Fibroblast of mammary gland (primary cell): ENCODE data around the gene CTDSPL.
"Not testable (repeated sequence)": the region's sequence is repeated elsewhere in the genome, so short reads cannot be mapped to it uniquely, and the experiment has no call there.

Experiments
- DNase-seq: peaks from one replicate; pipeline ENCODE4 v3.0.0-alpha.2; 2010; ENCODE audit warnings: low read depth
- H3K4me3 ChIP-seq: 2 replicates; pipeline ENCODE4 v1.5.1; 2011; ENCODE audit warnings: low read depth, mild to moderate bottlenecking, low read length, moderate library complexity; ENCODE audit not compliant: control insufficient read depth
- CTCF ChIP-seq: conservative IDR thresholded peaks from 2 replicates; pipeline ENCODE4 v1.5.1; 2011; ENCODE audit warnings: low read depth, low read length, inconsistent platforms; ENCODE audit not compliant: control insufficient read depth, insufficient read depth

Gene CTDSPL

GRCh38 chr3:37861620-37862041 lies at the start of gene CTDSPL:
TSS of gene CTDSPL (plus strand) at chr3:37861880. CDS start at chr3:37862200, 320 bp downstream.
- peak within 1 kb of the TSS; percentile 81 for H3K4me3 ChIP-seq
- TF ChIP-seq CTCF, result no peak
- DNase-seq, result peak; percentile 42

- peak; percentile 28 for DNase-seq
These were observed 49.2 kb upstream of the CTDSPL start for GRCh38 chr3:37812499-37812896.

GRCh38 chr3:37813403-37813802 lies 48.3 kb upstream of the CTDSPL start:
- no peak for DNase-seq
- no peak for TF ChIP-seq CTCF

More at GRCh38 chr3:37812499-37812896, 49.2 kb upstream of the CTDSPL start:
- no peak overlapping the region for H3K4me3 ChIP-seq
- TF ChIP-seq CTCF, result no peak

GRCh38 chr3:37814547-37814946 lies 47.1 kb upstream of the CTDSPL start:
- peak; percentile 14 for DNase-seq
- H3K4me3 ChIP-seq, result no peak overlapping the region
- TF ChIP-seq CTCF, result peak; percentile 34

More at GRCh38 chr3:37813403-37813802, 48.3 kb upstream of the CTDSPL start:
- no peak overlapping the region for H3K4me3 ChIP-seq

- not testable (repeated sequence) for DNase-seq, H3K4me3 ChIP-seq
These were observed 46.5 kb upstream of the CTDSPL start for GRCh38 chr3:37815156-37815555.

- peak; percentile 8 for DNase-seq
- no peak overlapping the region for H3K4me3 ChIP-seq
- TF ChIP-seq CTCF, result no peak
These were observed 45.4 kb upstream of the CTDSPL start for GRCh38 chr3:37816271-37816670.

GRCh38 chr3:37819591-37819990 lies 42.1 kb upstream of the CTDSPL start:
- DNase-seq, result peak; percentile 36
- TF ChIP-seq CTCF, result no peak
- no peak overlapping the region for H3K4me3 ChIP-seq
